RWPE2 (cell line): ENCODE data around the gene CD300C.

Source experiments
- ATAC-seq: fragments of 200-7000 bp; cut with Tn5 transposase; 3 replicates; pipeline ENCODE4 v1.9.1; 2021; ENCODE audit warnings: low read depth
- DNase-seq: peaks from one replicate; pipeline ENCODE4 v3.0.0-alpha.2; 2020; ENCODE audit warnings: low spot score
- H3K27ac ChIP-seq: fragments of 450-650 bp; 2 replicates; pipeline ENCODE4 v1.5.1; 2017; ENCODE audit warnings: mild to moderate bottlenecking; ENCODE audit not compliant: poor library complexity, severe bottlenecking
- H3K27me3 ChIP-seq: fragments of 250-450 bp; sonication (Bioruptor Pico); 2 replicates; pipeline ENCODE4 v1.5.1; 2021; ENCODE audit warnings: mild to moderate bottlenecking, moderate library complexity; ENCODE audit not compliant: insufficient read depth, poor library complexity, severe bottlenecking
- H3K36me3 ChIP-seq: fragments of 250-450 bp; sonication (Bioruptor Pico); 2 replicates; pipeline ENCODE4 v1.5.1; 2020; ENCODE audit warnings: low read depth, mild to moderate bottlenecking, moderate library complexity
- H3K4me1 ChIP-seq: fragments of 250-450 bp; sonication (Bioruptor Pico); 2 replicates; pipeline ENCODE4 v1.5.1; 2021; ENCODE audit warnings: mild to moderate bottlenecking, moderate library complexity; ENCODE audit not compliant: insufficient read depth, poor library complexity, severe bottlenecking
- H3K4me3 ChIP-seq: fragments of 250-450 bp; sonication (Bioruptor Pico); 2 replicates; pipeline ENCODE4 v1.5.1; 2021; ENCODE audit warnings: mild to moderate bottlenecking, moderate library complexity; ENCODE audit not compliant: severe bottlenecking
- H3K9me3 ChIP-seq: fragments of 250-450 bp; sonication (Bioruptor Pico); 2 replicates; pipeline ENCODE4 v1.5.1; 2021; ENCODE audit warnings: mild to moderate bottlenecking, moderate library complexity; ENCODE audit not compliant: severe bottlenecking
- CTCF ChIP-seq: fragments of 450-650 bp; IDR thresholded peaks from one replicate; pipeline ENCODE4 v1.5.1; 2017; ENCODE audit warnings: mild to moderate bottlenecking, moderate library complexity; ENCODE audit not compliant: poor library complexity, severe bottlenecking

The CD300C gene

DNA sequence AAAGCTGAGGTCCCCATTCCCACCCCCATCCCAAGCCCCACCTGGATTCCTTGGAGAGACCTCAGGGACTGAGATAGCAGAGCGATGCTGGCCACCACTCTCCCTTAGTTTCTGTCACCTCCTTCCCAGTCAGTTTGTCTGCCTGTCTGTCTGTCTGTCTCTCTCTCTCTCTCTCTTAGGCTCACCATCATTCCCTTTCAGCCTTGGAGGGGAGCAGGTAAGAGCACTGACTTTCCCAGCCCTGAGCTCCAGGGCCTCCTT lies 20.5 kb downstream of the CD300C start:
- H3K27ac ChIP-seq: no peak overlapping the region
- ATAC-seq (no peak), DNase-seq (no peak)
- H3K4me1 ChIP-seq: no peaks in the 10 kb centered on the region
- no peaks in the 10 kb centered on the region for H3K9me3 ChIP-seq
- no peaks in the 10 kb centered on the region for H3K36me3 ChIP-seq
- no peak for TF ChIP-seq CTCF
- peaks cover 9% of the 10 kb centered on the region for H3K27me3 ChIP-seq
- no peak overlapping the region for H3K4me3 ChIP-seq

DNA sequence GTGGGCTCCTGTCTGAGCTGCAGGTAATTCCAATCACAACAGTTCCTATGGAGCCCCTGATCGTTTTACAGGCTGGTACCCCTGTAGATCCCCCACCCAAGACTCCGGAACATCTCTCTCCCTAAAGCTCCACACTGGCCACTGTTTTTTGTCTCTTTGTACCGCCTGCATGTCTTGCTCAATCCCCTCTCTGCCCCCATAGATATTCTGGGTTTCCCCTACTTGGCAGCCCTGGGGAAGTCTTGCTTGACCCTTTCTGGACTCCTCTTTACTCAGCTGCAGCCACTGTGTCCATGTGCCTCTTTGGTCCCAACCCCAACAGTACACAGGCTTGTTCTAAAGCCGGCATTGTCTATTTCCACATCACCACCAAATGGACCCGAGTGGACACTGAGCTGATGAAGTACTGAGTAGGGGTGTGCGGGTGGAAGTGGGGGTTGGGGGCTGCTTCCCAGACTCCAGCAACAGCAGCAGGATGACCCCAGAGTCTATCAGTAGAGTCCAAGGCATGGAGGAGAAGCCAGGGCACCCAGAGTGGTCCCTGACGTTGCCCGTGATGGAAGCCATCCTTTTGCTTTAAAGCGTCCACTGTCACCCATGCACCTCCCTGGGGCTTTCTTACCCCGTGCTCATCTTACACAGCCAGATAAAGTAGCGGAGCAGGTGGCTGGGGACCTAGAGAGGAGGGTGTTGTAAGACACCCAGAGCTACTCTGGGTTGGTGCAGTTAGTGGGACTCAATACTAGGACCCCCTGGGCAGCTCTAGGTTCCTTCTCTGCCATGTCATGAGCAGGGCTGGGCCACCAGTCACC lies 21.1 kb downstream of the CD300C start:
- DNase-seq: no peak
- H3K36me3 ChIP-seq: no peaks in the 10 kb centered on the region

DNA sequence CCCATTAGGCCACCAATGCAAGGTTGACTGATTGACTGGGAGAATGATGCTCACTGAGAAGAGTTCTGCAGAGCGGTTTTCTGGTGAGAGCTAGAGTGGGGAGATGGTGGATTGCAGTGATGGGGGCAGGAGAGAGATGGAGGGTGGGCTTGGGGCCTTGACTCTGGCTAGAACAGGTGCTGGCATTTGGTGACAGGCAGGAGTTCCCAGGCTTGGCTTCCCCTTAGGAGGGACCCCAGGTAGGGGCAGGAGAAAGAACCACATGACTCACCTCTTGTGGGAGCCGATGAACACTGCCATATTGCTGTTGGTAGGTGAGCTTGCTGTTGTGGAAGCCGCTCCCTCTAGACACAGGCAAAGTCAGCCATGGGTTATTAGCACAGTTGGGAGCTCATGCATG lies 22.6 kb downstream of the CD300C start:
- H3K27me3 ChIP-seq: peaks cover 9% of the 10 kb centered on the region
- no peaks in the 10 kb centered on the region for H3K9me3 ChIP-seq
- TF ChIP-seq CTCF: no peak
- H3K4me3 ChIP-seq: no peak overlapping the region
- DNase-seq: no peak
- H3K4me1 ChIP-seq: no peaks in the 10 kb centered on the region
- no peaks in the 10 kb centered on the region for H3K36me3 ChIP-seq
- H3K27ac ChIP-seq: no peak overlapping the region
- ATAC-seq: no peak

More for the DNA sequence above, 21.1 kb downstream of the CD300C start:
- Histone ChIP-seq H3K27ac (no peak overlapping the region), H3K27me3 (peaks cover 9% of the 10 kb centered on the region), H3K4me3 (no peak overlapping the region), H3K9me3 (no peaks in the 10 kb centered on the region), H3K4me1 (no peaks in the 10 kb centered on the region)
- no peak for TF ChIP-seq CTCF
- no peak for ATAC-seq

DNA sequence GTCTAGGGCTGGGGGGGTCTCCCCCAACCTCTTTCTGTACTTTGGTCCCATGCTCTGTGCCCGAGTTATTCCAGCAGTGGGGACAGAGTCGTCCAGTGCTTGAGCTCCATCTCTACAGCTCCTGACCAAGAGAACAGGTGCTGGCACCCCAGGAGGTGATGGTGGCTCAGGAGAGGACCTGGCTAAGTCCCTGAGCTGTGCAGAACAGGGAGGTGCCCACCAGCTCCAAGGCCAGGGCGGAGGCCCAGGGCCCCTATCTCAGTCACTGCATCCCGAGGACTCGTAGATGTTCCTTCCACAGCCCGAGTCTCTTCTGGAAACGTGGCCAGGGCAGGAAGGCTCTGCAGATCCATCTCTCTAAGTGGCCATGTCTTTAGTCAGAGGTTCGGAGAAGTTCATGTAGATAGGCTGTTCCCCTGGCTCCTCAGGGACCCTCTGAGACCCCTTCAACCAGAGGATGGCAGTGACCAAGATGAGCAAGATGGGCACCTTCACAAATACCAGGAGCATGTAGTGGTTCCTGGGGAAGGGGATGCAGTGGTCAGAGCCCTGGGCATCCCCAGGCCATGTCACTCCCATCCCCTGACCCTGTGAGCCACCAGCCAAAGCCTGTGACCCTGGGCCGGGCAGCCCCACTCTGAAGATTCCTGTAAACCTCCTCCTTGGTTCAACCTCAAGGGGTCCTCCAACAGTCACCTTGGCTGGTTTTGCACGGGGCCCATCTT lies 23.4 kb downstream of the CD300C start:
- Histone ChIP-seq H3K36me3 (no peaks in the 10 kb centered on the region), H3K27ac (no peak overlapping the region), H3K27me3 (peaks cover 1% of the 10 kb centered on the region), H3K9me3 (no peaks in the 10 kb centered on the region), H3K4me3 (no peak overlapping the region), H3K4me1 (no peaks in the 10 kb centered on the region)
- ATAC-seq (no peak), DNase-seq (no peak)
- TF ChIP-seq CTCF: no peak

GRCh38 chr17:74521701-74522201 lies 24.2 kb downstream of the CD300C start:
- Histone ChIP-seq H3K4me1 (no peaks in the 10 kb centered on the region), H3K36me3 (no peaks in the 10 kb centered on the region), H3K4me3 (no peak overlapping the region), H3K27me3 (no peaks in the 10 kb centered on the region), H3K9me3 (no peaks in the 10 kb centered on the region), H3K27ac (no peak overlapping the region)
- no peak for DNase-seq
- ATAC-seq: no peak
- TF ChIP-seq CTCF: no peak
